ENCODE data around the gene CARMIL3.

Gene CARMIL3

DNA sequence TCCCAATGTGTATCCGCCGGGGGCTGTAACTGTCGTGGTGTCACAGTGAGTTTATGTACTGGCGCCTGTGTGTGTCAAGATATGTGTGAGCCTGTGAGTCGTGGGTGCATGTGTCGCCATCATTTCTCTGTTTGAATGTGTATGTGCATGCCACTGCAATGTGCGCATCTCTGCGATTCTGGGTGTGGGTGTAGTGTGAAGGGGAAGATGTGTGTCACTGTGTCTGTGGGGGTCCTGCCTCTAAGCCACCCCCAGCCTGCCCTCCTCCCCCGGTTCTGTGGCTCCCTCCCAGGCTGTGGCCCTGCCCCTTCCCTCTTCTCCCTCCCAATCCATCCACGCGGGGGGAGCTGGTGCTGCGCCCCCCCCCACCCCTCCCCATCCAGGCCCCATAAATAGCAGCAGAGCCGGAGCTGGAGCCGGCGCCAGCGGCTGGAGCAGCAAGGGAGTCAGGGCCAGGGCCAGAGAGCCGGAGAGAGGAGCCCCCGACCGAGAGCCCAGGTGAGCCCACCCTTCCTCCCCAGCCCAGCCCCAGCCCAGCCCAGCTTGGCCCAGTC, 19.4 kb downstream of the CARMIL3 start, which contains the start of gene CPNE6:
TSS of gene CPNE6 (plus strand) at position 419 of the 554 bp plus-strand sequence. CDS start 1,375 bp downstream, outside the sequence.
- Histone ChIP-seq H3K36me3 (ENCODE audit: insufficient read depth, low read length) (no peaks in the 10 kb centered on the region), H2AFZ (ENCODE audit: low read length) (no peak within 1 kb of the TSS), H3K27ac (ENCODE audit: low read depth, low read length, poor library complexity, severe bottlenecking) (no peak within 1 kb of the TSS), H4K20me1 (ENCODE audit: insufficient read depth, low read length) (no peaks in the 10 kb centered on the region), H3K9me3 (ENCODE audit: low read length) (no peaks in the 10 kb centered on the region), H3K79me2 (ENCODE audit: insufficient read depth, low read length) (no peaks in the 10 kb centered on the region), H3K9me2 (ENCODE audit: low read depth, low read length) (no peaks in the 10 kb centered on the region), H3K4me1 (ENCODE audit: insufficient read depth, low read length, severe bottlenecking) (peaks cover 7% of the 10 kb centered on the region), H3K4me3 (ENCODE audit: low read depth, low read length, poor library complexity, severe bottlenecking) (no peak within 1 kb of the TSS), H3K9ac (ENCODE audit: low read length) (no peak within 1 kb of the TSS), H3K27me3 (ENCODE audit: insufficient read depth, low read length) (peaks cover 15% of the 10 kb centered on the region; the same call in 1 of the 2 replicates), H3F3A (ENCODE audit: insufficient read depth, low read length) (no peaks in the 10 kb centered on the region), H3K4me2 (ENCODE audit: low read length) (no peak within 1 kb of the TSS)
- no peak for TF ChIP-seq EZH2 (IDR thresholded peaks at IDR 0.05; ENCODE audit: borderline replicate concordance, low read length)
- TF ChIP-seq, protein P1, sequence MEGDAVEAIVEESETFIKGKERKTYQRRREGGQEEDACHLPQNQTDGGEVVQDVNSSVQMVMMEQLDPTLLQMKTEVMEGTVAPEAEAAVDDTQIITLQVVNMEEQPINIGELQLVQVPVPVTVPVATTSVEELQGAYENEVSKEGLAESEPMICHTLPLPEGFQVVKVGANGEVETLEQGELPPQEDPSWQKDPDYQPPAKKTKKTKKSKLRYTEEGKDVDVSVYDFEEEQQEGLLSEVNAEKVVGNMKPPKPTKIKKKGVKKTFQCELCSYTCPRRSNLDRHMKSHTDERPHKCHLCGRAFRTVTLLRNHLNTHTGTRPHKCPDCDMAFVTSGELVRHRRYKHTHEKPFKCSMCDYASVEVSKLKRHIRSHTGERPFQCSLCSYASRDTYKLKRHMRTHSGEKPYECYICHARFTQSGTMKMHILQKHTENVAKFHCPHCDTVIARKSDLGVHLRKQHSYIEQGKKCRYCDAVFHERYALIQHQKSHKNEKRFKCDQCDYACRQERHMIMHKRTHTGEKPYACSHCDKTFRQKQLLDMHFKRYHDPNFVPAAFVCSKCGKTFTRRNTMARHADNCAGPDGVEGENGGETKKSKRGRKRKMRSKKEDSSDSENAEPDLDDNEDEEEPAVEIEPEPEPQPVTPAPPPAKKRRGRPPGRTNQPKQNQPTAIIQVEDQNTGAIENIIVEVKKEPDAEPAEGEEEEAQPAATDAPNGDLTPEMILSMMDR (IDR thresholded peaks at IDR 0.05; ENCODE audit: low read length): no peak

DNA sequence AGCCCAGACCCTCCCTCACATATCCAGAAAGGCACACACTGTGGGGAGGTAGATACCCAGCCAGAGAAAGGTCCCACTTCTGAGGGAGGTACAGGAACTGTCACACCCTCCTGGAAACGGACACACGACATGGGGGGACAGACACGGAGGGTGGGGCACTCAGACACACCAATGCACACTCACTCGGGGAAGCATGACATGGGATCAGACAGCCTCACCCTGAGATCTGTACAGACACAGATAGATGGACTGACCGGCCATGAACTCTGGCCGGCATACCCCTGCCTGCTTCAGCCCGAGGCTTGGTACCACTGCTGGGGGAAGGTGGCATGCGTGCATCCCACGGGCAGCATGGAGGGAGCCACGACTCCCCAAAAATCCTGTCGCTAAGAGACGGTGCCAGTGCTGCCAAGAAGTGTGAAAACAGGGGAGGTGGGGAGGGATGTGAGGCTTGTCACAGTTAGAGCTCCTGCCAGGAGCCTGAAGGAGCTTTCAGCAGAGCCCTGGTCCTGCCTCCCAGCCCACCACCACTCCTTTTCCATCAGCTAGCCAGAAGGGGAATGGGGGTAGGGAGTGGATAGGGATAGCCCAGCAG, 20.1 kb downstream of the CARMIL3 start:
- TF ChIP-seq EZH2 (IDR thresholded peaks at IDR 0.05; ENCODE audit: borderline replicate concordance, low read length): no peak
- TF ChIP-seq, protein P1 (IDR thresholded peaks at IDR 0.05; ENCODE audit: low read length): no peak
- Histone ChIP-seq H2AFZ (ENCODE audit: low read length) (no peak overlapping the region), H3K4me2 (ENCODE audit: low read length) (no peak overlapping the region), H3K9me3 (ENCODE audit: low read length) (no peaks in the 10 kb centered on the region), H3K4me1 (ENCODE audit: insufficient read depth, low read length, severe bottlenecking) (peaks cover 7% of the 10 kb centered on the region), H3F3A (ENCODE audit: insufficient read depth, low read length) (no peaks in the 10 kb centered on the region), H3K27me3 (ENCODE audit: insufficient read depth, low read length) (peaks cover 14% of the 10 kb centered on the region; the same call in 1 of the 2 replicates), H3K27ac (ENCODE audit: low read depth, low read length, poor library complexity, severe bottlenecking) (no peak overlapping the region), H3K9ac (ENCODE audit: low read length) (no peak overlapping the region), H3K9me2 (ENCODE audit: low read depth, low read length) (no peaks in the 10 kb centered on the region), H4K20me1 (ENCODE audit: insufficient read depth, low read length) (no peaks in the 10 kb centered on the region), H3K36me3 (ENCODE audit: insufficient read depth, low read length) (no peaks in the 10 kb centered on the region), H3K79me2 (ENCODE audit: insufficient read depth, low read length) (no peaks in the 10 kb centered on the region), H3K4me3 (ENCODE audit: low read depth, low read length, poor library complexity, severe bottlenecking) (no peak overlapping the region)

DNA sequence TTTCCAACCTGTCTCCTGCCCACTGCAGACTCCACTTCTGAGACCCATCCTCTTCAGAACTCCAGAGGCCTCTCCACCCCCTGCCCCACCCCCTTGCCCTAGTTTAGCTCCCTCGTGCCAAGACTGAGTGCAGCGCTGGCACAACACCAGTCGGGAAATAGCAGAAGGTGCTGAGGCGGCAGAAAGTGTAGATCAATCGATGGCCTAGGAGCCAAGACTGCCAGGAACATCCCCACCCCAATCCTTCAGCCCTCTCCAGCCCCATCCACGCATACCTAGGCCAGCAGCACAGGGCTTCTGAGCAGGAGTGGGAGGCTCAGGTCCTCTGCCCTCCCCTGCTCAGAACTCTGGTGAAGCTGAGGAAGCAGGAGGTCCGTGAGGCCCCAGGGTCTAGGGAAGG, 20.6 kb downstream of the CARMIL3 start:
- H4K20me1 ChIP-seq (ENCODE audit: insufficient read depth, low read length): no peaks in the 10 kb centered on the region
- H3K4me2 ChIP-seq (ENCODE audit: low read length): no peak overlapping the region
- H3K36me3 ChIP-seq (ENCODE audit: insufficient read depth, low read length): no peaks in the 10 kb centered on the region
- peaks cover 7% of the 10 kb centered on the region for H3K4me1 ChIP-seq (ENCODE audit: insufficient read depth, low read length, severe bottlenecking)
- no peaks in the 10 kb centered on the region for H3K79me2 ChIP-seq (ENCODE audit: insufficient read depth, low read length)
- peaks cover 9% of the 10 kb centered on the region; the same call in 1 of the 2 replicates for H3K27me3 ChIP-seq (ENCODE audit: insufficient read depth, low read length)
- H3F3A ChIP-seq (ENCODE audit: insufficient read depth, low read length): no peaks in the 10 kb centered on the region
- no peaks in the 10 kb centered on the region for H3K9me2 ChIP-seq (ENCODE audit: low read depth, low read length)
- H3K27ac ChIP-seq (ENCODE audit: low read depth, low read length, poor library complexity, severe bottlenecking): no peak overlapping the region
- H3K4me3 ChIP-seq (ENCODE audit: low read depth, low read length, poor library complexity, severe bottlenecking): no peak overlapping the region
- H3K9ac ChIP-seq (ENCODE audit: low read length): no peak overlapping the region
- no peak overlapping the region for H2AFZ ChIP-seq (ENCODE audit: low read length)
- TF ChIP-seq, protein P1 (IDR thresholded peaks at IDR 0.05; ENCODE audit: low read length): no peak
- TF ChIP-seq EZH2 (IDR thresholded peaks at IDR 0.05; ENCODE audit: borderline replicate concordance, low read length): no peak
- H3K9me3 ChIP-seq (ENCODE audit: low read length): no peaks in the 10 kb centered on the region
